ENCODE data around the gene SDHA.

GRCh38 chr5:188488-189481, 29.3 kb upstream of the SDHA start:
- no peak for TF ChIP-seq EZH2 (IDR thresholded peaks at IDR 0.05; ENCODE audit: insufficient read depth, poor library complexity, severe bottlenecking)
- no peak for TF ChIP-seq EZH2phosphoT487 (IDR thresholded peaks at IDR 0.05; ENCODE audit: insufficient read depth, low read depth)
